Epithelial cell of proximal tubule (primary cell): Measurements from ENCODE around the gene VPS26A. TPM values are rescaled to one million over a fixed set of nuclear protein-coding genes. Genes with fewer than 3 reads are reported as not detected.
A peak's percentile ranks its signal among the peaks of the same experiment; 100 is the strongest.

Source experiments
- DNase-seq: peaks from one replicate; pipeline ENCODE4 v3.0.0-alpha.2; 2011; ENCODE audit warnings: low read depth
- H3K4me3 ChIP-seq: 2 replicates; pipeline ENCODE4 v1.5.1; 2011; ENCODE audit warnings: low read depth, mild to moderate bottlenecking, low read length
- total RNA-seq: library from RNA; depleted of rRNA; stranded (reverse); fragments of >200 nt; gene quantifications from 2 replicates; pipeline ENCODE4 v1.2.3, GENCODE V29; 2015
- TF ChIP-seq, protein P1 (sequence below): conservative IDR thresholded peaks from 2 replicates; pipeline ENCODE4 v1.5.1; 2012; ENCODE audit warnings: low read depth, mild to moderate bottlenecking, low read length

VPS26A gene
- total RNA-seq, 1 donor from 2014 or later, result 23.6 TPM

DNA sequence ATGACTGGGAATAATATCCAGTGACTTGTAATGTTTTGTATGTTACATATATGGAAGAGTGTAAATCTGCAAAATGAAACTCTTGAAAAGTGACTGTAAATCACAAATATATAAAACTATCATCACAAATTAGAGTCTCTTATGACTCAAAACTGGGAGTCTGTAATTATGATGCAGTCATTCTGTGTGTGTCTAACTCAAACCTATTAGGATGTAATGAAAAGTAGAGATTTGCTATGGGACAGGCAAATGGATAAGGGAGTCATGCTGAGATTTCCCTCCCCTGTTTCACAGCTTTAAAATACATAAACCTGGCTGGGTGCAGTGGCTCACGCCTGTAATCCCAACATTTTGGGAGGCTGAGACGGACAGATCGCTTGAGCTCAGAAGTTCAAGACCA is 87.5 kb downstream of the VPS26A start:
- no peak overlapping the region for H3K4me3 ChIP-seq
- TF ChIP-seq, protein P1, sequence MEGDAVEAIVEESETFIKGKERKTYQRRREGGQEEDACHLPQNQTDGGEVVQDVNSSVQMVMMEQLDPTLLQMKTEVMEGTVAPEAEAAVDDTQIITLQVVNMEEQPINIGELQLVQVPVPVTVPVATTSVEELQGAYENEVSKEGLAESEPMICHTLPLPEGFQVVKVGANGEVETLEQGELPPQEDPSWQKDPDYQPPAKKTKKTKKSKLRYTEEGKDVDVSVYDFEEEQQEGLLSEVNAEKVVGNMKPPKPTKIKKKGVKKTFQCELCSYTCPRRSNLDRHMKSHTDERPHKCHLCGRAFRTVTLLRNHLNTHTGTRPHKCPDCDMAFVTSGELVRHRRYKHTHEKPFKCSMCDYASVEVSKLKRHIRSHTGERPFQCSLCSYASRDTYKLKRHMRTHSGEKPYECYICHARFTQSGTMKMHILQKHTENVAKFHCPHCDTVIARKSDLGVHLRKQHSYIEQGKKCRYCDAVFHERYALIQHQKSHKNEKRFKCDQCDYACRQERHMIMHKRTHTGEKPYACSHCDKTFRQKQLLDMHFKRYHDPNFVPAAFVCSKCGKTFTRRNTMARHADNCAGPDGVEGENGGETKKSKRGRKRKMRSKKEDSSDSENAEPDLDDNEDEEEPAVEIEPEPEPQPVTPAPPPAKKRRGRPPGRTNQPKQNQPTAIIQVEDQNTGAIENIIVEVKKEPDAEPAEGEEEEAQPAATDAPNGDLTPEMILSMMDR, result no peak
- no peak for DNase-seq

DNA sequence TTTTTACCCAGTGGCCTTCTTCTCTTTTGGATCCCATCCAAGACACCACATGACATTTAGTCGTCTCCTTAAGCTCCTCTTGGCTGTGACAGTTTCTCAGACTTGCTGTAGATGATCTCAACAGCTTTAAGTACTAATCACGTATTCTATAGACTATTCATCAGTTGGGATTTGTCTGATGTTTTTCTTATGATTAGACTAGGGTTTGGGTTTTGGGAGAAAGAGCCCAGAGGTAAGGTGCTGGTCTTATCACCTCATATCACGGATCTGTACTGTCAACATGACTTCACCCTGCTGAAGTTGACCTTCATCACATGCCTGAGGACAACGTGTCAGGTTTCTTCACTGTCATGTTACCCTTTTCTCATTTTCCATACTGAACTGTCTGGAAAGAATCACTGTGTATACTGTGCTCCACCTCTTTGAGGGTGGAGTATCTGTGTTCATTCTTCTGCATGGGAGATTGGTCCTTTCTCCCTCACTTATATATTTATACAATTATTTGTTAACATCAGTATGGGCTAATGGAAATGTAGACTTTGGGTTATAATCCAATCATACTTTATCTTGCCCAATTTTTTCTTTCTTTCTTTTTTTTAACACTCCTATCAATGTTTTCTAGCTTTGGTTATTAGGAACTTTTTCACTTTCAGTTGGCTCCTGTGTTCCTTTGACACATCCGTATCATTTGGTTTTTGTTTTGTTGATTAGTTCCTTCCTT is 89.8 kb downstream of the VPS26A start:
- H3K4me3 ChIP-seq, result no peak overlapping the region
- TF ChIP-seq, protein P1, result no peak
- no peak for DNase-seq

DNA sequence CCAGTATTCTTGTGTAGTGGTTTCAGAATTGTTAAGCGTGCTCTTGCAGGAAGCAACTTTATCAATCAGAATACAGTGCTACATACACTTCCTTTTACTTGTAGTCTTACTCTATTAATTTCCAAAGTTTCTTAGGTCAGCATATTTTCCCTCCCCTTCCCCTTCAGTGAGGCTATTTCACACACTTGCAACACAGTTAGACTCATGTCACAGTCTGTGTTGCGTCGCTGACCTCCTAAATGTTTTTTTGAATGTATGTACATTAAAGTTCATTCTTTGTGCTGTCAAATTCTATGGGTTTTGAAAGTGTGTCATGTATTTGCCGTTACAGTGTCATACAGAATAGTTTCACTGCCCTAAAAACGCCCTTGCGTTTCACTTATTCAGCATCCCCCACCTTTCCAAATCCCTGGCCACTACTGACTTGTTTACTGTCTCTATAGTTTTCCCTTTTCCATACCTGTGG is 90.7 kb downstream of the VPS26A start:
- no peak for DNase-seq
- TF ChIP-seq, protein P1, result no peak
- H3K4me3 ChIP-seq, result no peak overlapping the region

DNA sequence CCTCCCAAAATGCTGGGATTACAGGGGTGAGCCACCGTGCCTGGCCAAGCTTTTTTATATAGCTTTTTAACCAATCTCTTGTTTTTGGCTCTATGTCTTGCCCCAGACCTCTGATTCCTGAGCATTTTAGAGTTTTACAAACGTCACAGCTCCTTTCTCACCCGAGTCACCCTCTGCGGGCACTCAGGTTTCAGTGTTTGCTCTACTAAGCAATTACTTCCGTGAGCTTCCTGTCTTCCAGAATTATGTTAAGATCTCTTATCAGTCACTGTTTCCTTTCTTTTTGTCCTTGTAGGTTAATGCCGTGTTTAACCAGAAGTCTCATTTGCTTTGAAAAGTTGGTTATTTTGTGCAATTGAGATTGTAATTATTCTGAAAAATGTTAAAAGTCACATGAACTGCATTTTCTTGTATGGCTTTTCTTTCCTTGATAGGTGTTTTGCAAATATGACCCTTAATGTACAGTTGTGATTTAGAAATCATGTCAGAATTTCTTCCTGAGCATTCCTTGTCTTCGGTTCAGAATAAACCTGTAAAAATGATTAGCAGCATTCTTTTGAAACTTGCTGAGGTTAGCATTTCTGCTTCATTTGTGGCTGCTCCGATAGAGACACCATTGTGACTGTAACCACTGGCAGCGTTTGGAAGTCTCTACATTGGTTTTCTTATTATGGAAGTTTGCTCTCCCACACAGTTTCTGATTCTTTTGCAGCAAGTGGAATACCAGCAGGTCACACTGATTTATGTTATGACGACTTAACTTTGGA is 91.6 kb downstream of the VPS26A start:
- TF ChIP-seq, protein P1, result no peak
- no peak overlapping the region for H3K4me3 ChIP-seq
- DNase-seq, result no peak

DNA sequence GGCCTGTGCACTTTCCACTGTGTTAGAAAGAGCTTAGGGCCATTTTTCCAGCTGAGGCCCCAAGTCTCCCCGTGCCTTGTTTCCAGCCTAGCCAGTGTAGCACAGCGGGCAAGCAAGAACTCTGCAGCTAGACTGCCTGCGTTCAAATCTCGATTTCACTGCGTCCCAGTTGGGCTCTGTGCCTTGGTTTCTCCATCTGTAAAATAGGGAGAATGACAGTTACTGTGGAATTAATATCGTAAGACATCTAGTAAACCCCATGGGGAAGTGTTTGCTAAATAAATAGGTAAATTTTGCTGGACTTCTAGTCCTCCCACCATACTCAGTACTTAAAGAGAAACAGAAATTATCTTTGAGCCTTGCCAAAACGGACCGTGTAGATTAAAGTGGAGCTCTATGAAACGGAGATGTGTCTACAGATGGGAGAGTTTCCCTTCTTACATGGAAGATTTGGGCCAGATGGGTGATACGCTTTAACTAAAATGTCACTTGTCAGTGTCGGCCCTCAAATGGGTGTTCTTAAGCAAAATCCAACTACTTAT is 92.7 kb downstream of the VPS26A start:
- TF ChIP-seq, protein P1, result no peak
- DNase-seq, result no peak
- no peak overlapping the region for H3K4me3 ChIP-seq

DNA sequence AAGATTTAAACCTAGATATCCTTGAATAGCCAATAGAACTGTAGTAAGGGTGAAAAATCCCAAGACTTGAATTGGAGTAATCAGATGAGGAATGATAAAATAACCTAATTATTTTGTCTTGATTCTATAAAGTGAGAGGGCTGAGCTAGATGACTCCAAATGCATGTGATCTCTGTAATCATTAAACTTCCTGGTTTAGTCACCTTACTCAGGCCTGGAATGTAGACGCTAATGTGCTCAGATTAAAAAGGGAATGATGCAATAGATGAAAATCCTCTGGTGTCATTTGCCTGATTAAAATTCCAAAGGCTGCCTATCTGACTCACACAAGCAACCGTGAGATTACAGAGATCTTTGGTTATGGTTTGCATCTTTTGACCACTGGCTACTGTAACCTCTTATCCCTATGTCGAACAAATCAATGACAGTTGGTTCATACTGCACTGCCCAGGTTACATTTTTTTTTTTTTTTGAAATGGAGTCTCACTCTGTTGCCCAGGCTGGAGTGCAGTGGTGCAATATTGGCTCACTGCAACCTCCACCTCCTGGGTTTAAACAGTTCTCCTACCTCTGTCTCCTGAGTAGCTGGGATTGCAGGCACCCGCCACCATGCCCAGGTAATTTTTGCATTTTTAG is 93.3 kb downstream of the VPS26A start:
- DNase-seq, result peak; percentile 99
- no peak overlapping the region for H3K4me3 ChIP-seq
- TF ChIP-seq, protein P1, result no peak
